GM12872 (cell line): ENCODE data around the gene JAM3.

Source experiments
- CTCF ChIP-seq: IDR thresholded peaks from 3 replicates; pipeline ENCODE4 v1.5.1; 2011; ENCODE audit warnings: low read depth, mild to moderate bottlenecking, low read length, moderate library complexity; ENCODE audit not compliant: insufficient read depth

Gene JAM3

GRCh38 chr11:134066943-134067885 is 1.7 kb upstream of the JAM3 start:
- no peak for TF ChIP-seq CTCF

DNA sequence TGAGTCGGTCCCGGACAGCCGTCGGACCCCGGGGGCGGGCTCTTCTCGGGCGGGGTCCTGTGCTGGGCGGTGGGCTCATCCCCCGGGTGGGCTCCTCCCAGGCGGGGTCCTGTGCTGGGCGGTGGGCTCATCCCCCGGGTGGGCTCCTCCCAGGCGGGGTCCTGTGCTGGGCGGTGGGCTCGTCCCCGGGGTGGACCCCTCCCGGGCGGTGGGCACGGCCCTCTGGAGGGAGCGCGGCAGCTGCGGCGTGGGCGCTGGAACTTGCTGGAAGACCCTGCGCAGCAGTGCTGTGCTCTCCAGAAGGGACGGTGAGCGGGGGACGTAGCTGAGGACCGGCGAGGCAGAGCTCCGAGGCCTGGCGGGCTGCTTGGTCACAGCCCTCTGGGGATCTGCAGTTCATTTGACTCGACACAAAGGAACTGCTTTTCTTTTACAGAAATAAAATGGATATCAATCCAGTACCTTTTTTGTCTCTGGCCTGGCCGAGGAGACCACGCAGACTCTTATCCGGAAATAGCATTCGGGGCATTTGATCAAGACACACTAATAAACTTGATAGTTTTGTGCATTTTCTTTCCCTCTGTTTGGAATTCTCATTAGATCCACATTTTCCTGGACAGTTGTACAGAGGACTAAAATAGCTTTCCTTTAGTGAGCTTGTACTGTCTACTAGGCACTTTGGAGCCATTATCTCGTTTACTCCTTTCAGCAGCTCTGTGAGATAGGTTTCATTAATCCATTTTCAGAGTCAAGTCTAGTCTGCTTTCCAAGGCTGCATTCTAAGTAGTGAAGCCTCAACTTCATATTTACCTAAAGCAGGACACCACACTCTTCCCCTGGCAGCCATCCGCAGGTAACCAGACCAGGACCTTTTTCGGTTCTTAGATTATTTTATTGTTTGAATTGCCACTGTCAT is 812 bp downstream of the JAM3 start:
- no peak for TF ChIP-seq CTCF

DNA sequence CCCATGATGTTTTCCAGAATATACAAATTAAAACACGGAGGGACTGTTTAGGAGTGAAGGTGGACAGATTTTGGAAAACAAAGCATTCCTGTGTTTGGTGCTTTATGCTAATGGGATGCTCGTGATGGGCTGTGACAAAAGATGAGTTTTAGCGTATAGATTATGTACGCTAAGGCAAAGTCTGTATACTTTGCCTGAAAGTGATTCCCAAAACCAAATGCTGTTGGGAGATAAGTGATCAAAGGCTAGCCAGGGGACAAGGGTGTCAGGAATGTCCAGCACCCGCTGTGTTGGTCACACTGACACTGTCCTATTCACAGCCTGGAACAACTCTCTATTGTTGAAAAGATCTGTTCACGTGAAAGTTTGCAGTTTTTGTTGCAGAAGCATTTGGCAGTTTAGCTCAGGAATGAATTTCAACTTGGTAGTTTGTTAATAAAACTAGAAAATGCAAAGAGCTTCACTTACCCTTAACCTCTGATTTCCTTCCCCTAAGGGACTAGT is 1.5 kb downstream of the JAM3 start:
- TF ChIP-seq CTCF: no peak

DNA sequence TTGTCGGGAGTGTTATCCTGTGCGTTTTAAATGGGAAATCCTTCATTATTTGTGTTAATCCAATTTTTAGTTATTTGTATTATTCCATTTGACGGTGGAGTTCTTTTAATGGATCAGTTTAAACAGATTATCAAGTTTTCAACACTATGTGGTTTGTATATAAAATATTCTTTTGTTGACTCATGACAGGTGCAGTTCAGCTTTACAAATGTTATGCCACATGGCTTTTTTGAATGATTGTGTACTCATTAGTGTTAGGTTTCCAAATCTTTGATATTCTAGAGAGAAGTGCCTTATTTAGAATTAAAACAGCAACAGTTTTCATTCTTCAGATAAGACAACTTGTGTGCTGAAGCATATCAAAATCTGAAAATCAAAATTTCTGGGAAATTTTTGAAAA is 2.4 kb downstream of the JAM3 start:
- no peak for TF ChIP-seq CTCF

DNA sequence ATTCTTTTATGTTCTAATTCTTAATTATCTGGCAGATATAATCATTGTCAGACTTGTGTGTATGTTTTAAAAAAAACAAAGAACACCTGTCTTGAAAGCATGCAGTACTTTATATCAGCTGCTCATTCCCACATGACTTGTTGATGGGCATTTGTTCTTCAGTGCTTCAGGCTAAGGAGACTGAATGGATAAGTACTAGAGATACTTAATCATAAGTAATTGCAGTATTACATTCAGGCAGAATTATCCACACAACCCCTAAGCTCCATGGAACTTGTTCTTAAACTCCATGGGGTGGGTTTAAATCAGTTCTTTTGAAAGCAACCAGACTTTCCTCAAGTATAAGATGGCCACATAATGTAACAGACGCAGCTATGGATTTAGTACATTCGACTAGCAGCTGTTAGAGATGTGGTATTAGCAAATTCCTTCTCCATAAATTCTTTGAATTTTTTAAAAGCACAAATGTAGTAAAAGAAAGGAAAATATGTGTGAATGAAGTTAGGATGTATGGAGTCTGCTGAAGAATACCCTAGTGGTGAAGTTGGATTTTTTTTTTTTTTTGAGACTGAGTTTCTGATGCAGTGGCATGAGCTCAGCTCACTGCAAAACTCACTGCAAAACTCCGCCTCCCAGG is 3.0 kb downstream of the JAM3 start:
- TF ChIP-seq CTCF: no peak

- TF ChIP-seq CTCF: no peak
Measured at GRCh38 chr11:134072844-134073243, 4.0 kb downstream of the JAM3 start.

DNA sequence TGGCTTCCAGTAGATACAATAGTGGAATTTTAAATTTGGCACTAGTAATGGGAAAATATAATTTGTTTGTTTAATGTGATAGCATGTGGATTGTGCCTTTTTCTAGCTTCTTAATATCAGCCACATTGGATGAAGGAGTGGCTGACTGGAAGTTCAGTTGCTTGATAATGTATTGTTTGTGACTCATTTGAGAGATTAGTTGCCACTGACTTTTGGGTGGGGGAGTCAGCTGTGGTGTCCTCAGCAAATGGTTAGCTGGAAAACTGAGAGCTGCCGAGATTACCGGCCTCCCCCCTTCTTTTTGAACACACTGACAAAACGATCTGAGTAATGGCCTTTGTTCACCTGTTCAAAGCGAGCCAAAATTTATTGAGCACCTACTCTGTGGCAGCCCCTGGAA is 5.5 kb downstream of the JAM3 start:
- no peak for TF ChIP-seq CTCF
